Pons (tissue), 1 donor: ENCODE results near the gene SPDYE4.

Experiments
- DNase-seq: peaks from one replicate; pipeline ENCODE4 v3.0.0-alpha.2; 2016; ENCODE audit warnings: low spot score

SPDYE4 gene

GRCh38 chr17:8712698-8713097 lies 45.6 kb downstream of the SPDYE4 start:
- no peak for DNase-seq

GRCh38 chr17:8711291-8711690 lies 47.1 kb downstream of the SPDYE4 start:
- no peak for DNase-seq

GRCh38 chr17:8710813-8711212 lies 47.5 kb downstream of the SPDYE4 start:
- no peak for DNase-seq

GRCh38 chr17:8709006-8709405 lies 49.3 kb downstream of the SPDYE4 start:
- no peak for DNase-seq

GRCh38 chr17:8708025-8708461 lies 50.3 kb downstream of the SPDYE4 start:
- DNase-seq, result no peak

GRCh38 chr17:8707332-8708024 lies 50.9 kb downstream of the SPDYE4 start:
- no peak for DNase-seq

GRCh38 chr17:8706431-8706830 lies 51.9 kb downstream of the SPDYE4 start:
- DNase-seq, result no peak

- DNase-seq, result no peak
Observed at GRCh38 chr17:8705427-8705826, 52.9 kb downstream of the SPDYE4 start.

- no peak for DNase-seq
Observed at GRCh38 chr17:8703001-8703400, 55.3 kb downstream of the SPDYE4 start.

GRCh38 chr17:8701754-8702153 lies 56.6 kb downstream of the SPDYE4 start:
- no peak for DNase-seq

- DNase-seq, result no peak
Observed at GRCh38 chr17:8701221-8701620, 57.1 kb downstream of the SPDYE4 start.
